K562 (cell line): ENCODE data around the gene RRAS. TPM values are rescaled to one million over a fixed set of nuclear protein-coding genes. Genes with fewer than 3 reads are reported as not detected.
A peak's percentile ranks its signal among the peaks of the same experiment; 100 is the strongest.

Experiments used
- ATAC-seq: fragments of 200-7000 bp; cut with Tn5 transposase; 3 replicates; pipeline ENCODE4 v1.9.1; 2020; ENCODE audit warnings: moderate library complexity
- BruUV-seq: library from RNA; stranded (reverse); fragments of 400-500 nt; replicated peaks from 2 replicates; lab custom pipeline; 2021; lab: Mats Ljungman, UMichigan
- CTCF ChIA-PET: fragments of 300-600 bp; formaldehyde crosslinking; extraction: SDS; loops from one replicate; lab custom pipeline; 2021; ENCODE audit warnings: low intra/inter-chr PET ratio; lab: Yijun Ruan, JAX
- POLR2A ChIA-PET: fragments of 300-600, 350-650 bp; sonication (Branson Sonifier 250); formaldehyde crosslinking; extraction: SDS; loops from one replicate; lab custom pipeline; 2021; ENCODE audit warnings: antibody characterized with exemption, inconsistent platforms; lab: Yijun Ruan, JAX
- DNase-seq, 4 experiments: peaks; one replicate each; pipeline versions ENCODE4 v3.0.0 to v3.0.0-alpha.2; 2011 to 2018; ENCODE audit warnings: low spot score in 3 of 4, mixed read lengths in 3 of 4; ENCODE audit errors: extremely low read depth in 1 of 4
- FAIRE-seq: peaks from 2 replicates; lab custom pipeline; 2011; peaks lifted over from hg19 to GRCh38; lab: Jason Lieb, UNC
- H2AFZ ChIP-seq: 2 replicates; pipeline ENCODE4 v1.6.0; 2011; ENCODE audit warnings: low read depth, low read length, control low read depth, inconsistent platforms
- H3K27ac ChIP-seq: fragments of 200-600 bp; 3 replicates; pipeline ENCODE4 v1.8.0; 2011; ENCODE audit warnings: low read depth, mild to moderate bottlenecking, control low read depth, inconsistent platforms, low read length, moderate library complexity, mixed read lengths; ENCODE audit errors: extremely low read depth
- H3K27me3 ChIP-seq, 2 experiments: fragments of 300-600 bp in 1 of 2; 2 replicates in 1 of 2; 3 replicates in 1 of 2; pipeline versions ENCODE4 v1.6.0 to v1.8.0; 2011; ENCODE audit warnings: inconsistent platforms in 2 of 2, low read length in 2 of 2, mild to moderate bottlenecking in 1 of 2, mixed read lengths in 1 of 2, moderate library complexity in 1 of 2; ENCODE audit not compliant: control insufficient read depth in 2 of 2, insufficient read depth in 2 of 2
- H3K36me3 ChIP-seq: fragments of 300-600 bp; 3 replicates; pipeline ENCODE4 v1.8.0; 2011; ENCODE audit warnings: mild to moderate bottlenecking, low read length, inconsistent platforms; ENCODE audit not compliant: control insufficient read depth, insufficient read depth
- H3K4me1 ChIP-seq, 2 experiments: fragments of 200-600 bp in 1 of 2; replicated peaks in 1 of 2; 2 replicates in 1 of 2; 3 replicates in 1 of 2; pipeline versions ENCODE4 v1.5.1 to v1.8.0; 2011; ENCODE audit warnings: inconsistent platforms in 2 of 2, low read length in 2 of 2, mild to moderate bottlenecking in 1 of 2, mixed read lengths in 1 of 2, moderate library complexity in 1 of 2; ENCODE audit not compliant: control insufficient read depth in 2 of 2, insufficient read depth in 2 of 2
- H3K4me2 ChIP-seq: 2 replicates; pipeline ENCODE4 v1.6.1; 2011; ENCODE audit warnings: low read length, control low read depth, inconsistent platforms, mixed read lengths; ENCODE audit not compliant: insufficient read depth
- H3K4me3 ChIP-seq: fragments of 200-600 bp; sonication (generic), shearing (Covaris generic); 2 replicates; pipeline ENCODE4 v1.5.1; 2016; ENCODE audit warnings: control low read depth, inconsistent platforms
- H3K79me2 ChIP-seq: fragments of 200-600 bp; 3 replicates; pipeline ENCODE4 v1.8.0; 2011; ENCODE audit warnings: low read length, inconsistent platforms; ENCODE audit not compliant: control insufficient read depth, insufficient read depth
- H3K9ac ChIP-seq, 2 experiments: 2 replicates each; pipeline versions ENCODE4 v1.6.0 to v1.6.1; 2011; ENCODE audit warnings: low read depth in 2 of 2, low read length in 2 of 2, control low read depth in 1 of 2, inconsistent platforms in 1 of 2, mild to moderate bottlenecking in 1 of 2, mixed read lengths in 1 of 2; ENCODE audit not compliant: insufficient read depth in 1 of 2
- H3K9me1 ChIP-seq: one replicate; pipeline ENCODE4 v1.6.0; 2011; ENCODE audit warnings: inconsistent platforms, mild to moderate bottlenecking, low read length, moderate library complexity; ENCODE audit not compliant: control insufficient read depth, insufficient read depth
- H3K9me3 ChIP-seq: replicated peaks from 2 replicates; pipeline ENCODE4 v1.5.1; 2011; ENCODE audit warnings: low read depth, low read length, inconsistent platforms; ENCODE audit not compliant: control insufficient read depth, insufficient read depth
- H4K20me1 ChIP-seq: replicated peaks from 2 replicates; pipeline ENCODE4 v1.6.1; 2011; ENCODE audit warnings: low read length, inconsistent platforms, mixed read lengths; ENCODE audit not compliant: control insufficient read depth, insufficient read depth
- ILK ChIP-seq: fragments of 450-650 bp; IDR thresholded peaks from 2 replicates; pipeline ENCODE4 v1.6.1; 2016; ENCODE audit warnings: missing genetic modification characterization, low read depth, mild to moderate bottlenecking, missing compliant biosample characterization, moderate library complexity, borderline replicate concordance
- MEF2A ChIP-seq: IDR thresholded peaks from 2 replicates; pipeline ENCODE4 v1.6.1; 2011; ENCODE audit warnings: low read depth, mild to moderate bottlenecking, low read length, moderate library complexity; ENCODE audit not compliant: control insufficient read depth
- PCBP2 ChIP-seq: fragments of 200-400 bp; formaldehyde crosslinking; IDR thresholded peaks from 2 replicates; pipeline ENCODE4 v1.6.1; 2018; ENCODE audit warnings: low read length, low read depth, mild to moderate bottlenecking, moderate library complexity; ENCODE audit not compliant: poor library complexity, severe bottlenecking
- POLR2A ChIP-seq: fragments of 450-650 bp; conservative IDR thresholded peaks from 2 replicates; pipeline ENCODE4 v1.6.1; 2016
- POLR2AphosphoS5 ChIP-seq: IDR thresholded peaks from 2 replicates; pipeline ENCODE4 v1.6.1; 2011; ENCODE audit warnings: mild to moderate bottlenecking, low read depth, low read length, moderate library complexity; ENCODE audit not compliant: control insufficient read depth, insufficient read depth
- RAD21 ChIP-seq, 2 experiments: fragments of 250-450 bp in 1 of 2; fragments of 450-650 bp in 1 of 2; sonication (Bioruptor Pico) in 1 of 2; formaldehyde crosslinking in 1 of 2; IDR thresholded peaks in 1 of 2; conservative IDR thresholded peaks in 1 of 2; 2 replicates each; pipeline versions ENCODE4 v1.4.0 to v1.8.0; 2020 to 2022; ENCODE audit warnings: mild to moderate bottlenecking in 2 of 2, moderate library complexity in 1 of 2
- RBM15 ChIP-seq: fragments of 200-400 bp; formaldehyde crosslinking; IDR thresholded peaks from 2 replicates; pipeline ENCODE4 v1.6.1; 2018; ENCODE audit warnings: mild to moderate bottlenecking, low read length, moderate library complexity; ENCODE audit not compliant: insufficient read depth
- WGBS: fragments of 100-300 bp; shearing (Covaris generic); methylation state at CpG from one replicate; pipeline ENCODE4 v1.1.6; 2016; ENCODE audit warnings: low coverage, mixed read lengths; ENCODE audit not compliant: insufficient coverage; ENCODE audit errors: missing lambda C conversion rate; 5-methylcytosine and 5-hydroxymethylcytosine counted together
- in situ Hi-C: fragments of 300-500 bp; cut with MboI; formaldehyde crosslinking; loops from 4 replicates; pipeline ENCODE4 v1.15.0; 2018; ENCODE audit warnings: inconsistent platforms, mixed read lengths
- intact Hi-C: fragments of 100-400 bp; cut with micrococcal nuclease; formaldehyde crosslinking; loops from 2 replicates; pipeline ENCODE4 v1.14.2; 2022
- polyA plus RNA-seq, 8 experiments: library from polyadenylated mRNA; depleted of rRNA in 4 of 8; stranded (reverse) in 5 of 8; unstranded in 3 of 8; fragments of >200 nt; fragmentation: Nextera tagmentation in 2 of 8; fragmentation: Illumina TruSeq in 1 of 8; extraction: Ambion mirVana in 2 of 8; extraction: Trizol in 1 of 8; gene quantifications; 2 replicates each; pipeline versions ENCODE4 v1.2.1 to v1.2.3, GENCODE V29; 2011 to 2014; ENCODE audit warnings: inconsistent platforms in 1 of 8, missing spikeins in 1 of 8
- total RNA-seq, 7 experiments: library from RNA; depleted of rRNA in 6 of 7; stranded (reverse); fragments of >200 nt in 6 of 7; fragmentation: Illumina TruSeq in 2 of 7; extraction: Trizol in 2 of 7; gene quantifications; 2 replicates each; pipeline versions ENCODE4 v1.2.1 to v1.2.3, GENCODE V29; 2011 to 2021; ENCODE audit warnings: low replicate concordance in 1 of 7

The RRAS gene
- total and polyA plus RNA-seq, 9 of the 15 experiments (the other 6 are each of a cell fraction or from before 2014, with no cell fraction given): 0.70 to 17.3 (median 8.2) TPM

DNA sequence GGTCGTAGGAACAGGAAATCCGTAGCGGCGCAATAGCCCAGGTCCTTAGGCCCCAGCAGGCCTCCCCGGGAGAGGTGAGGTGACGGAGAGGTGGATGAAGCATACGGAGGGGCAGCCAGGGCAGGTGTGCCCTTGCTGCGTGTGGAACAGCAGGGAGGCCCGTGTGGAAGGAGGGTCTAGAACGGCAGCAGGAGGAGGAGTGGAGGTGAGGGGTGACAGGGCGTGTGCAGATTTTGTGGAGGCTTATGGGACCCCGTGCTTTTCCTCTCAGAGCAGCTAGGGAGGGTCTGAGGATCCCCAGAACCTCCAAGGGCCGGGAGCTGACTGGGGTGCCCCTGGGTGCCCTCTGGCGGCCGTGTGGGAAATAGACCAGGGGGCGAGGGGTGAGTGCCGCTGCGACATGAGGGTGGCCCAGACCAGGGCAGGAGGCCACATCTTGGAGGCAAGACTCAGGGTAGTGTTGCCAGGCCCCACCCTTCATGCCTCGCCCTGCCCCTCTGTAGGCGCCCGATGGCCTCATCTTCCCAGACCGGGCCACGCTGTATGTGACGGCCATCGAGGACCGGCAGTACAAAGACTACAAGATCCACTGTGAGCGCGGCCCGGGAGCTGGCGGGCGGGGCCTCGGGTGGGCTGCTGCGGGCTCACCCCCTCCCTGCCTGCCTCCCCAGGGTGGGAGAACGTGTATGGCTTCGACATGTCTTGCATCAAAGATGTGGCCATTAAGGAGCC is 44.5 kb upstream of the RRAS start (continued):
- TF ChIP-seq RBM15 (no peak), RAD21 (CRISPR knock-in tag; conservative IDR thresholded peaks at IDR 0.05 in 1 of 2, IDR thresholded peaks at IDR 0.05 in 1 of 2) (peak in 1 of 2 experiments; percentile 35; a peak in 2 of 4 replicates), POLR2A (peak; percentile 73)

DNA sequence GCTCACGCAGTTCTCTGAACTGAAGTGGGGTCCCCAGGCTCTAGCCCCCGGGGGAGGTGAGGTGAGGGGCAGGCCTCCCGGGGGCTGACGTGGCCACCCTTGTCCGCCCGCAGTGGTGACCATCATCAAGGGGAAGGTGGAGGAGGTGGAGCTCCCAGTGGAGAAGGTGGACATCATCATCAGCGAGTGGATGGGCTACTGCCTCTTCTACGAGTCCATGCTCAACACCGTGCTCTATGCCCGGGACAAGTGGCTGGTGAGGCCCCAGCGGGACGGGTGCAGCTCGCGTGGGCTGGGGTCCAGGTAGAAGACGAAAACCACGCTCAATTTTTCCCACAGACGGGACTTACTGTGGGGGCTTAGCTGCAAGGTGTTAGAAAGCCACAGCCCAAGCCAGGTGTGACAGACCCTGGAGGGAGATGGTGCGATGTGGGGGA is 43.9 kb upstream of the RRAS start:
- no TSS peak for BruUV-seq
- intact Hi-C loops (loop anchor here (2.0 kb wide), 1 partner anchor 77 kb away; no protein-coding TSS in a partner anchor), in situ Hi-C loops (no loop called here)
- no peak overlapping the region for H3K4me3 ChIP-seq
- FAIRE-seq (no peak), DNase-seq (no peak), ATAC-seq (no peak)
- H3K9me3 ChIP-seq: no peaks in the 10 kb centered on the region
- H4K20me1 ChIP-seq: peaks cover 12% of the 10 kb centered on the region; the same call in 1 of the 2 replicates
- 98% methylated on average over 16 of the region's 18 CpGs for WGBS
- H3K9me1 ChIP-seq: peaks cover 3% of the 10 kb centered on the region
- no peak overlapping the region for H2AFZ ChIP-seq
- no peak overlapping the region for H3K4me2 ChIP-seq
- POLR2A ChIA-PET: interaction anchor here (0.7 kb wide), 1 partner anchor 825 kb away, joined by 3 read pairs; no protein-coding TSS in a partner anchor
- peaks cover 34% of the 10 kb centered on the region for H3K79me2 ChIP-seq
- H3K27ac ChIP-seq: no peak overlapping the region
- no peak overlapping the region; a peak in 1 of 4 replicates for H3K9ac ChIP-seq
- H3K36me3 ChIP-seq: peaks cover 95% of the 10 kb centered on the region
- peaks cover 19 to 68% of the 10 kb centered on the region in 2 experiments for H3K4me1 ChIP-seq
- no peak for TF ChIP-seq MEF2A
- peak; percentile 29; the same call in 1 of the 2 replicates for TF ChIP-seq POLR2AphosphoS5
- no peak for TF ChIP-seq ILK (tag)
- no peak for TF ChIP-seq PCBP2
- no peaks in the 10 kb centered on the region for H3K27me3 ChIP-seq
- CTCF ChIA-PET: interaction anchor here (0.7 to 1.6 kb wide), 2 partner anchors 165 to 299 kb away, joined by 3 to 4 read pairs; no protein-coding TSS in a partner anchor
